GM23248 (cell line): ENCODE results near the gene MATR3. TPM values are rescaled to one million over a fixed set of nuclear protein-coding genes. Genes with fewer than 3 reads are reported as not detected.
"Not testable (repeated sequence)": the region's sequence is repeated elsewhere in the genome, so short reads cannot be mapped to it uniquely, and the experiment has no call there.

Source experiments
- DNase-seq: peaks from one replicate; pipeline ENCODE4 v3.0.0-alpha.2; 2015
- H2AFZ ChIP-seq: fragments of 200-600 bp; sonication (generic); 2 replicates; pipeline ENCODE4 v1.6.1; 2016; ENCODE audit warnings: antibody characterized with exemption
- H3F3A ChIP-seq: fragments of 200-600 bp; sonication (generic); 2 replicates; pipeline ENCODE4 v1.6.1; 2016; ENCODE audit warnings: mild to moderate bottlenecking, antibody characterized with exemption, mixed run types; ENCODE audit not compliant: insufficient read depth
- H3K27ac ChIP-seq: fragments of 200-600 bp; sonication (generic); 2 replicates; pipeline ENCODE4 v1.5.1; 2016; ENCODE audit warnings: mild to moderate bottlenecking
- H3K27me3 ChIP-seq: fragments of 200-600 bp; sonication (generic); replicated peaks from 2 replicates; pipeline ENCODE4 v1.6.1; 2016; ENCODE audit warnings: mild to moderate bottlenecking; ENCODE audit not compliant: insufficient read depth
- H3K36me3 ChIP-seq: fragments of 200-600 bp; sonication (generic); 2 replicates; pipeline ENCODE4 v1.6.1; 2016; ENCODE audit warnings: low read depth, mild to moderate bottlenecking
- H3K4me1 ChIP-seq: fragments of 200-600 bp; sonication (generic); 2 replicates; pipeline ENCODE4 v1.6.1; 2016; ENCODE audit warnings: mild to moderate bottlenecking; ENCODE audit not compliant: insufficient read depth
- H3K4me2 ChIP-seq: fragments of 200-600 bp; sonication (generic); one replicate; pipeline ENCODE4 v1.6.1; 2016; ENCODE audit warnings: mild to moderate bottlenecking; ENCODE audit not compliant: unreplicated experiment
- H3K4me3 ChIP-seq: fragments of 200-600 bp; sonication (generic); 2 replicates; pipeline ENCODE4 v1.5.1; 2016; ENCODE audit warnings: mild to moderate bottlenecking
- H3K79me2 ChIP-seq: fragments of 200-600 bp; sonication (generic); 2 replicates; pipeline ENCODE4 v1.6.1; 2016; ENCODE audit warnings: mild to moderate bottlenecking; ENCODE audit not compliant: insufficient read depth
- H3K9ac ChIP-seq: fragments of 200-600 bp; sonication (generic); 2 replicates; pipeline ENCODE4 v1.6.1; 2016; ENCODE audit warnings: mild to moderate bottlenecking
- H3K9me2 ChIP-seq: fragments of 200-600 bp; sonication (generic); 2 replicates; pipeline ENCODE4 v1.6.1; 2016; ENCODE audit warnings: mixed run types, mild to moderate bottlenecking, moderate library complexity; ENCODE audit not compliant: insufficient read depth
- H3K9me3 ChIP-seq: fragments of 200-600 bp; sonication (generic); one replicate; pipeline ENCODE4 v1.6.1; 2017; ENCODE audit warnings: low read depth
- H4K20me1 ChIP-seq: fragments of 200-600 bp; sonication (generic); 2 replicates; pipeline ENCODE4 v1.6.0; 2016; ENCODE audit not compliant: insufficient read depth
- EZH2 ChIP-seq: fragments of 200-600 bp; sonication (generic); IDR thresholded peaks from 2 replicates; pipeline ENCODE4 v1.6.1; 2018; ENCODE audit warnings: antibody characterized with exemption, mild to moderate bottlenecking; ENCODE audit not compliant: insufficient read depth, poor library complexity, severe bottlenecking
- EZH2phosphoT487 ChIP-seq: fragments of 200-600 bp; sonication (generic); IDR thresholded peaks from 2 replicates; pipeline ENCODE4 v1.6.1; 2018; ENCODE audit warnings: antibody characterized with exemption, moderate library complexity, mild to moderate bottlenecking, low read depth; ENCODE audit not compliant: insufficient read depth
- WGBS, 2 experiments: methylation state at CpG; one replicate each; pipeline ENCODE4 v1.1.6; 2015 to 2017; ENCODE audit warnings: low lambda C conversion rate in 2 of 2, low coverage in 1 of 2; ENCODE audit errors: missing lambda C conversion rate in 2 of 2; 5-methylcytosine and 5-hydroxymethylcytosine counted together
- in situ Hi-C: fragments of 300-500 bp; cut with MboI; formaldehyde crosslinking; loops from 2 replicates; pipeline ENCODE4 v1.15.0; 2020
- polyA plus RNA-seq: library from polyadenylated mRNA; unstranded; fragments of >200 nt; fragmentation: Nextera tagmentation; extraction: Ambion mirVana; gene quantifications from 2 replicates; pipeline ENCODE4 v1.2.1, GENCODE V29; 2016
- total RNA-seq: library from RNA; depleted of rRNA; stranded (reverse); fragments of >200 nt; shearing (Covaris generic); gene quantifications from 2 replicates; pipeline ENCODE4 v1.2.3, GENCODE V29; 2014

Gene MATR3
- total and polyA plus RNA-seq, 2 experiments from 2014 or later: 198 to 215 TPM

DNA sequence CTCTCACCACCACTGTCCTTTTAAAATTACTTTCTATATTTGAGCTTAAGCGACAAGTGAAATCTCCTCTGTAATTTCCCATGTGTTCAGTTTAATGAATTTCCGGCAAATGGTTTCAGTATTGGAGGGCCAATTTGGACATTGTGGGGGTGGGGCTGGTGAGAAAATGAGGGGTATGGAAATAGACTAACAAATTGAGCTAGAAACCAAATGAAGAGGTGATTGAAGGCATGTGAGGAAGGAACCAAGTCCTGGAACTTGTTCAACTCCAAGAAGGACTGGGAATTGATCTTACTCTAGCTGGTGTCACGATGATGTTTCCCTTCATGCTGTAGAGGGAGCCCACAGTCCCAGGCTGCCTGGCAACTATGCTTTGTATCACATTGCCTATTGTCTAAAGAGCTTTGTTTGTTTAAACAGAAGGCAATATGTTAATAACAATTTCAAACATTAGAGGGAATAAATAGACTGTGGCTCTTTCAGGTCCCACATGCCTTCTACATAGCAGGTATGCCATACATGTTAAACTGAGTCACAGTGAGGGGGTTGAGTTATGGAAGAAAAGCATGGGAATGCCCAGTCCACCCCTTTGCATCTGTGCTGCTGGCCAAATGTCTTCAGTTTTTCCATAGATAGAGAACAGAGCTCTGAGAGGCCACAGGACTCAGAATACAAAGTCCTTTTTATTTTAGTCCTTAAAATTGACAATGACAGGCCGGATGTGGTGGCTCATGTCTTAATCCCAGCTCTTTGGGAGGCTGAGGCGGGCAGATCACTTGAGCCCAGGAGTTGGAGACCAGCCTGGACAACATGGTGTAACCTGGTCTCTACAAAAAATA lies 25.0 kb upstream of the MATR3 start:
- in situ Hi-C loops: loop anchor here (10.0 kb wide), 2 partner anchors 444 to 624 kb away; no protein-coding TSS in a partner anchor
- H3K79me2 ChIP-seq: no peaks in the 10 kb centered on the region
- no peaks in the 10 kb centered on the region for H3K27me3 ChIP-seq
- WGBS, 2 experiments: 95 to 98% methylated on average over 5 of the region's 5 CpGs
- no peaks in the 10 kb centered on the region for H3K9me3 ChIP-seq
- peaks cover 24% of the 10 kb centered on the region for H3K4me1 ChIP-seq
- H3K36me3 ChIP-seq: no peaks in the 10 kb centered on the region
- H4K20me1 ChIP-seq: no peaks in the 10 kb centered on the region
- H3K9me2 ChIP-seq: no peaks in the 10 kb centered on the region
- no peak overlapping the region for H3K4me3 ChIP-seq
- peaks cover 24% of the 10 kb centered on the region for H3F3A ChIP-seq
- H2AFZ ChIP-seq: no peak overlapping the region; the same call in 1 of the 2 replicates
- H3K9ac ChIP-seq: no peak overlapping the region
- H3K27ac ChIP-seq: no peak overlapping the region
- DNase-seq: no peak
- H3K4me2 ChIP-seq: no peak overlapping the region
- no peak for TF ChIP-seq EZH2phosphoT487
- no peak for TF ChIP-seq EZH2

DNA sequence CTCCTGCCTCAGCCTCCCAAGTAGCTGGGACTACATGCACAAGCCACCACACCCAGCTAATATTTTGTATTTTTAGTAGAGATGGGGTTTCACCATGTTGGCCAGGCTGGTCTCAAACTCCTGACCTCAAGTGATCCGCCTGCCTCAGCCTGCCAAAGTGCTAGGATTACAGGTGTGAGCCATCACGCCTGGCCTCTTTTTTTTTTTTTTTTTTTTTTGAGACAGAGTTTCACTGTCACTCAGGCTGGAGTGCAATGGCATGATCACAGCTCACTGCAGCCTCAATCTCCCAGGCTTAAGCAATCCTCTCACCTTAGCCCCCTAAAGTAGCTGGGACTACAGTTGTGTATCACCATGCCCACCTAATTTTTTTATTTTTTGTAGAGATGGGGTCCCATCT lies 22.8 kb upstream of the MATR3 start:
- peaks cover 24% of the 10 kb centered on the region for H3F3A ChIP-seq
- H3K4me2 ChIP-seq, H3K9me3 ChIP-seq, H3K27me3 ChIP-seq, in situ Hi-C loops, H3K9me2 ChIP-seq, H3K36me3 ChIP-seq, H3K4me3 ChIP-seq, H4K20me1 ChIP-seq, DNase-seq, H2AFZ ChIP-seq, H3K9ac ChIP-seq: not testable (repeated sequence)
- H3K27ac ChIP-seq: peak overlapping the region; percentile 53
- 100% methylated on average over 2 of the region's 2 CpGs for WGBS, 2 experiments
- peaks cover 18% of the 10 kb centered on the region for H3K79me2 ChIP-seq
- H3K4me1 ChIP-seq: peaks cover 30% of the 10 kb centered on the region

DNA sequence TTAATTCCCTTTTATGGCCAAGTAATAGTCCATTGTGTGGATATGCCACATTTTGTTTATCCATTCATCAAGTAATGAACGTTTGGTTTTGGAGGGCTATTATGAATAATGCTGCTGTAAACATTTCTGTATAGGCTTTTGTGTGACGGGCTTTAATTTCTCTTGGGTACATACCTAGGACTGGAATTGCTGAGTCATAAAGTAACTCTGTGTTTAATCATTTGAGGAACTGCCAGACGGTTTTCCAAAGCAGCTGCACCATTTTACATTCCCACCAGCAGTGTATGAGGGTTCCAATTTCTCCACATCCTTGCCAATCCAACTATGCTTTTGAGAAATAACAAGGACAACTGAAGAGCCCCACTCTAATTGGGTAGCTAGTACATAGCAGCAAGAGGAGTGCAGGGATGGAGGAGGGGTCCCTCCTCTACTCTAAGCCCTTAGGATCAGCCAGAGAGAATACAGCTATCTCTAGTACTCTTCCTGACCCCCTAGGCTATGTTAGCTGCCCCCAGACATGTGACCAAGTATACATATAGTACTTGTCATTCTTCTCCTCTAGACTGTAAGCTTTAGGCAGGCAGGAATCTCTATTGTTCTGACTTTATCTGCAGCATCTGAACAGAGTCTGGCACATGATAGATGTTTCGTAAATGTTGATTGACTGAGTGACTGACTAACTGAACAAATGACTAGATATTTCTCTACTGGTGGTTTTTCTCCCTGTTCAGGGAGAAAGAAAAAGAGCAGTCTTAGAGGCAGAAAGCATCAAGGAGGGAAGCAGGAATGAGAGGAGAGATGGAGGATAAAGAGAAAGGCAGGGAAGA lies 22.1 kb upstream of the MATR3 start:
- H3K9ac ChIP-seq: no peak overlapping the region
- peaks cover 25% of the 10 kb centered on the region for H3K79me2 ChIP-seq
- in situ Hi-C loops: no loop called here
- TF ChIP-seq EZH2phosphoT487 (no peak), EZH2 (no peak)
- no peaks in the 10 kb centered on the region for H3K36me3 ChIP-seq
- no peak overlapping the region for H2AFZ ChIP-seq
- H3F3A ChIP-seq: peaks cover 24% of the 10 kb centered on the region
- no peaks in the 10 kb centered on the region for H3K9me2 ChIP-seq
- DNase-seq: peak; percentile 94
- H3K4me1 ChIP-seq: peaks cover 30% of the 10 kb centered on the region
- no peak overlapping the region for H3K4me3 ChIP-seq
- peak overlapping the region; percentile 53 for H3K27ac ChIP-seq
- WGBS, 2 experiments: 24% methylated on average over 4 of the region's 4 CpGs
- H3K9me3 ChIP-seq: no peaks in the 10 kb centered on the region
- no peaks in the 10 kb centered on the region for H4K20me1 ChIP-seq
- H3K27me3 ChIP-seq: no peaks in the 10 kb centered on the region
- H3K4me2 ChIP-seq: no peak overlapping the region

DNA sequence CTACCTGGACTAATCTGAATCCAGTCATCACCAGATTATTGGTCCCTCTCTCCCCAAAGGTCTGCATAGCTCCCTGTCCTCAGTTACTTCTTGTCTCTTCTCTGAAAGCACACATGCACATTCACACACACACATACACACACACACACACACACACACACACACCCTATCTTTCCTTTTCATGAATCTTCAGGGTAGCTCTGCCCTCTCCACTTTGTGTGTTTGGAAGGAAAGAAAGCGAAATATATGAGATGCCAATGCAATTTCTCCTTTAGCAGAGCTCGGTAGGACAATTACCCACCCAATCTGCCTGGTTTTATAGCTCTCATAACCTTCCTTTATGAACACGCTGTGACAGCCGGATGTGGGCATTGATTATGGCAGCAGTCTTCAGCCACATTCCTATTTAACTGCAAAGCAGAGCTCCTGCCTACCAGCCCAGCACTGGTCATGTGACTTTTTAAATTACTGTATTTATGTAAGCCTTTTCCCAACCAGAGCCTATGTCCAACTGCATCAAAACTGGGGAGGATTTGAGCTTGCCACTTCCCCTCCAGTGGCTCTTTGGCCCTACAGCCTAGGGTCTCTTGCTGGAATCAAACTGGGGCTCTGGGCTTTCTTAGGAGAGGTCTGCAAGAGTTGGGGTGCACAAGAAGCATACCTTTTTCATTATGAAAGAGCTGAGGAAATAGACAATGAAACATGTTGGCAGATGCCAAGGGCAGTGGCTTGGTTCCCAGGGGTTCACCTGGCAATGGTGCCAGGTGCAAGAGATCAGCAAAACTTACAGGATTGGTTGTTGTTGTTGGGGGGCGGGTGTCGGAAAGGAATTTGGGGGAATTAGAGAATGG lies 20.8 kb upstream of the MATR3 start:
- no peaks in the 10 kb centered on the region for H4K20me1 ChIP-seq
- no peaks in the 10 kb centered on the region for H3K27me3 ChIP-seq
- peak overlapping the region; percentile 92 for H3K4me2 ChIP-seq
- H3K9me3 ChIP-seq: no peaks in the 10 kb centered on the region
- peak overlapping the region; percentile 29; the same call in 1 of the 2 replicates for H3K27ac ChIP-seq
- H3K4me1 ChIP-seq: peaks cover 30% of the 10 kb centered on the region
- no peaks in the 10 kb centered on the region for H3K36me3 ChIP-seq
- peaks cover 37% of the 10 kb centered on the region for H3K79me2 ChIP-seq
- no peaks in the 10 kb centered on the region for H3K9me2 ChIP-seq
- TF ChIP-seq EZH2: no peak
- no peak for TF ChIP-seq EZH2phosphoT487
- no peak overlapping the region for H3K9ac ChIP-seq
- in situ Hi-C loops: no loop called here
- WGBS, 2 experiments: 67 to 73% methylated on average over 6 of the region's 6 CpGs
- peak overlapping the region; percentile 82; the same call in 1 of the 2 replicates for H2AFZ ChIP-seq
- H3F3A ChIP-seq: peaks cover 27% of the 10 kb centered on the region
- DNase-seq: peak; percentile 71
- peak overlapping the region; percentile 78; the same call in 1 of the 2 replicates for H3K4me3 ChIP-seq
